GM23248 (cell line): ENCODE results near the gene CTSF.

Source experiments
- EZH2 ChIP-seq: fragments of 200-600 bp; sonication (generic); IDR thresholded peaks from 2 replicates; pipeline ENCODE4 v1.6.1; 2018; ENCODE audit warnings: antibody characterized with exemption, mild to moderate bottlenecking; ENCODE audit not compliant: insufficient read depth, poor library complexity, severe bottlenecking
- EZH2phosphoT487 ChIP-seq: fragments of 200-600 bp; sonication (generic); IDR thresholded peaks from 2 replicates; pipeline ENCODE4 v1.6.1; 2018; ENCODE audit warnings: antibody characterized with exemption, moderate library complexity, mild to moderate bottlenecking, low read depth; ENCODE audit not compliant: insufficient read depth

DNA sequence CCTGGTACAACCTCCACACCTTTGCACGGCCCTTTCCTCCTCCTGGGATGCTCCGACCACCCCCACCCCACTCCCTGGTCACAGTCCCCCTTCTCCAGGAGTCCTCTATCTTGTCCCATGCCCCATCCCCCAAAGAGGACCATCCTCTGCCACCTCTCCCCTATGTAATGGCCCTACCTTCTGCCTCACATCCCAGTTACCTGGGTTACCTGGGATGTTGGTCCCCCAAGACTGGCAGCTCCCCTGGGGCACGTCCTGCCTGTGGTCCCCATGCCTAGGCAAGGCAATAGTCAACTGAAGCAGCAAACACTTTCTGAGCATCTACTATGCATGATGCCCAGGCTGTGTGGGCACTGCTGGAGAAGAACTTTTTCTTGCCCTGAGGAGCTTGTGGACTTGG lies 13.0 kb downstream of the CTSF start:
- TF ChIP-seq EZH2 (no peak), EZH2phosphoT487 (no peak)
